A673 (cell line): ENCODE data around the gene NHEJ1. TPM values are rescaled to one million over a fixed set of nuclear protein-coding genes. Genes with fewer than 3 reads are reported as not detected.
A peak's percentile ranks its signal among the peaks of the same experiment; 100 is the strongest.

Experiments used
- BruUV-seq: library from RNA; stranded (reverse); fragments of 400-500 nt; replicated peaks from 2 replicates; lab custom pipeline; 2021; lab: Mats Ljungman, UMichigan
- CTCF ChIA-PET: fragments of 300-600 bp; sonication (Branson Sonifier 250); formaldehyde crosslinking; loops from one replicate; lab custom pipeline; 2022; ENCODE audit warnings: antibody characterized with exemption; lab: Charles Lee
- POLR2A ChIA-PET: fragments of 300-600 bp; sonication (Branson Sonifier 250); formaldehyde crosslinking; loops from one replicate; lab custom pipeline; 2022; ENCODE audit warnings: antibody characterized with exemption; ENCODE audit not compliant: low non-redundant PET; lab: Charles Lee
- DNase-seq: peaks from one replicate; pipeline ENCODE4 v3.0.0-alpha.2; 2015; ENCODE audit warnings: low spot score
- H3K27ac ChIP-seq: fragments of 200-600 bp; sonication (generic); 2 replicates; pipeline ENCODE4 v1.5.1; 2016; ENCODE audit warnings: mixed run types, low read depth, mild to moderate bottlenecking, mixed read lengths, antibody characterized with exemption, low read length; ENCODE audit not compliant: poor library complexity, severe bottlenecking
- H3K27me3 ChIP-seq: fragments of 200-600 bp; sonication (generic); replicated peaks from 2 replicates; pipeline ENCODE4 v1.6.1; 2017; ENCODE audit warnings: mixed run types, low read depth, mild to moderate bottlenecking, mixed read lengths, antibody characterized with exemption, low read length; ENCODE audit not compliant: insufficient read depth, poor library complexity
- H3K36me3 ChIP-seq: fragments of 200-600 bp; sonication (generic); 2 replicates; pipeline ENCODE4 v1.6.1; 2016; ENCODE audit warnings: mixed run types, mild to moderate bottlenecking, mixed read lengths, antibody characterized with exemption, low read length; ENCODE audit not compliant: insufficient read depth, poor library complexity, severe bottlenecking
- H3K4me1 ChIP-seq: fragments of 200-600 bp; sonication (generic); 2 replicates; pipeline ENCODE4 v1.6.1; 2017; ENCODE audit warnings: mixed run types, mild to moderate bottlenecking, mixed read lengths, antibody characterized with exemption, low read length; ENCODE audit not compliant: insufficient read depth, poor library complexity, severe bottlenecking
- H3K4me3 ChIP-seq: fragments of 200-600 bp; sonication (generic); 2 replicates; pipeline ENCODE4 v1.5.1; 2016; ENCODE audit warnings: low read depth, mixed run types, mild to moderate bottlenecking, mixed read lengths, low read length; ENCODE audit not compliant: poor library complexity, severe bottlenecking
- H3K9me3 ChIP-seq: fragments of 200-600 bp; sonication (generic); 2 replicates; pipeline ENCODE4 v1.6.1; 2016; ENCODE audit warnings: mixed run types, low read depth, mild to moderate bottlenecking, mixed read lengths, antibody characterized with exemption, low read length; ENCODE audit not compliant: poor library complexity, severe bottlenecking
- EZH2 ChIP-seq: fragments of 200-600 bp; sonication (generic); IDR thresholded peaks from 2 replicates; pipeline ENCODE4 v1.6.1; 2017; ENCODE audit warnings: borderline replicate concordance, low read depth, mild to moderate bottlenecking, mixed read lengths, antibody characterized with exemption, low read length; ENCODE audit not compliant: poor library complexity, severe bottlenecking
- intact Hi-C: fragments of 100-400 bp; cut with micrococcal nuclease; formaldehyde crosslinking; loops from one replicate; pipeline ENCODE4 v1.10.0; 2022; ENCODE audit not compliant: unreplicated experiment
- total RNA-seq: library from RNA; stranded (reverse); gene quantifications from 2 replicates; pipeline ENCODE4 v1.2.3, GENCODE V29; 2021
- TF ChIP-seq, protein P1 (sequence below): fragments of 300-800, 200-600 bp; sonication (generic); conservative IDR thresholded peaks from 2 replicates; pipeline ENCODE4 v1.5.1; 2017; ENCODE audit warnings: low read depth, mild to moderate bottlenecking, antibody characterized with exemption, low read length, moderate library complexity, mixed read lengths

Gene NHEJ1
- total RNA-seq, 1 experiment from 2014 or later, result 18.0 TPM

DNA sequence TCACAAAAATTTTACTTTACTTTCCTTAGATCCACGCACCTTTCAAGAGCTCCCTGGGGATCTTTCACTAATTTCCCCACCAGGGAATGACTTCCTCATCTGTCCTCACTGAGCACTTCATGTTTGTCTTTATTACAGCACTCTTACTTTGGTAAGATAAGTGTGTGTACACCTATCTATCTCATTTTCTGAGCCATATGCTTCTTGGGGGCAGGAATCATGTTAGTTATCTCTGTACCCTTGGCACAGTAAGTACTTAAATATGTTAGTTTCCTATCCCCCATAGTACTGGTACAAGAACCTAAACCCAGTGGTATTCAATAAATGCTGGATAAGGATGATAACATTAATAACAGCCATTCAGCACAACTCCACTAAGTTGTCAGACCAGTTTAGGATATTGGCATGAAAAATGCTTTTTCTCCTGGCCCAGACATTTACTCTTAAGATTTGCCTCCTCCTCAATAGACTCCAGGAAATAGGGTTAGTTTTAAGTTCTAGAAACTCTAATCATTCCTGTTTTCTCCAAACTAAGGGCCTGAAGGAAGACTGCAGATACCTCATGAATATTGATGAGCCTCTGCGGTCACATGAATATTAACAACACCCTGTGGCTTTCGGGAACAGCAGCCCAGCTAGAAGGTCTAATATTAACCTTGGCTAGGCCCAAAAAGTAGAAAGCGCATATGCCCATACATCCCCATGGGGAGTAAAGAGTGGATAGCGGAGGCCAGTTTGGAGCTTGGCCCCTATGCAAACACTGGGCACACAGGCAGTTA lies 38.2 kb downstream of the NHEJ1 start:
- BruUV-seq, result no TSS peak
- Histone ChIP-seq H3K27me3 (no peaks in the 10 kb centered on the region), H3K9me3 (no peaks in the 10 kb centered on the region), H3K4me3 (no peak overlapping the region), H3K36me3 (no peaks in the 10 kb centered on the region), H3K27ac (peak overlapping the region; percentile 28), H3K4me1 (peaks cover 21% of the 10 kb centered on the region)
- ChIA-PET CTCF (interaction anchor here (0.7 to 1.0 kb wide), 2 partner anchors 93 to 142 kb away, joined by 3 read pairs; no protein-coding TSS in a partner anchor), POLR2A (no interaction called here)
- intact Hi-C loops, result loop anchor here (10.0 kb wide), 1 partner anchor 248 kb away; no protein-coding TSS in a partner anchor
- no peak for TF ChIP-seq EZH2
- TF ChIP-seq, protein P1, sequence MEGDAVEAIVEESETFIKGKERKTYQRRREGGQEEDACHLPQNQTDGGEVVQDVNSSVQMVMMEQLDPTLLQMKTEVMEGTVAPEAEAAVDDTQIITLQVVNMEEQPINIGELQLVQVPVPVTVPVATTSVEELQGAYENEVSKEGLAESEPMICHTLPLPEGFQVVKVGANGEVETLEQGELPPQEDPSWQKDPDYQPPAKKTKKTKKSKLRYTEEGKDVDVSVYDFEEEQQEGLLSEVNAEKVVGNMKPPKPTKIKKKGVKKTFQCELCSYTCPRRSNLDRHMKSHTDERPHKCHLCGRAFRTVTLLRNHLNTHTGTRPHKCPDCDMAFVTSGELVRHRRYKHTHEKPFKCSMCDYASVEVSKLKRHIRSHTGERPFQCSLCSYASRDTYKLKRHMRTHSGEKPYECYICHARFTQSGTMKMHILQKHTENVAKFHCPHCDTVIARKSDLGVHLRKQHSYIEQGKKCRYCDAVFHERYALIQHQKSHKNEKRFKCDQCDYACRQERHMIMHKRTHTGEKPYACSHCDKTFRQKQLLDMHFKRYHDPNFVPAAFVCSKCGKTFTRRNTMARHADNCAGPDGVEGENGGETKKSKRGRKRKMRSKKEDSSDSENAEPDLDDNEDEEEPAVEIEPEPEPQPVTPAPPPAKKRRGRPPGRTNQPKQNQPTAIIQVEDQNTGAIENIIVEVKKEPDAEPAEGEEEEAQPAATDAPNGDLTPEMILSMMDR, result no peak
- DNase-seq, result peak; percentile 79

DNA sequence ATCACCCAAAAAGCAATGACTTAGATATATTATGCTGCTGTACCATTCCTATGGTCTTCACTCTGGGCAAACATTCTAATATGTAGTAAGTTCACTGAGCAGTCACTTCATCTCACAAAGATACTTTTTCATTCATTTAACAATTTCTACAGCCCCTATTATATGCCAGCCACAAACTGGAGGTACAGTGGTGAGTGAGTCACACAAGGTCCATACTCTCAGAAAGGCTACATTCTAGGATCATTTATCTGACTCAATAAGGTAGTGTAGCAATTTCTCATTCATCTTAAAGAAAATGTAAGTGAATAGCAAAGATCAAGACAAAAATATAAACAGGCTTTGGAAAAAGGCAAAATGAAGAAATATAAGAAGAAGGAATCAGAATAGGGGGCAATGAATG lies 40.5 kb downstream of the NHEJ1 start:
- Histone ChIP-seq H3K4me1 (peaks cover 21% of the 10 kb centered on the region), H3K4me3 (no peak overlapping the region), H3K36me3 (no peaks in the 10 kb centered on the region), H3K9me3 (no peaks in the 10 kb centered on the region), H3K27me3 (no peaks in the 10 kb centered on the region), H3K27ac (no peak overlapping the region)
- BruUV-seq, result no TSS peak
- CTCF ChIA-PET, result interaction anchor here (0.5 to 3.1 kb wide), 10 partner anchors 11 to 140 kb away, joined by 3 to 21 read pairs (median 6); no protein-coding TSS in a partner anchor
- no peak for TF ChIP-seq EZH2
- TF ChIP-seq, protein P1, result no peak
- POLR2A ChIA-PET, result no interaction called here
- no peak for DNase-seq
- intact Hi-C loops, result loop anchor here (10.0 kb wide), 1 partner anchor 245 kb away; no protein-coding TSS in a partner anchor

DNA sequence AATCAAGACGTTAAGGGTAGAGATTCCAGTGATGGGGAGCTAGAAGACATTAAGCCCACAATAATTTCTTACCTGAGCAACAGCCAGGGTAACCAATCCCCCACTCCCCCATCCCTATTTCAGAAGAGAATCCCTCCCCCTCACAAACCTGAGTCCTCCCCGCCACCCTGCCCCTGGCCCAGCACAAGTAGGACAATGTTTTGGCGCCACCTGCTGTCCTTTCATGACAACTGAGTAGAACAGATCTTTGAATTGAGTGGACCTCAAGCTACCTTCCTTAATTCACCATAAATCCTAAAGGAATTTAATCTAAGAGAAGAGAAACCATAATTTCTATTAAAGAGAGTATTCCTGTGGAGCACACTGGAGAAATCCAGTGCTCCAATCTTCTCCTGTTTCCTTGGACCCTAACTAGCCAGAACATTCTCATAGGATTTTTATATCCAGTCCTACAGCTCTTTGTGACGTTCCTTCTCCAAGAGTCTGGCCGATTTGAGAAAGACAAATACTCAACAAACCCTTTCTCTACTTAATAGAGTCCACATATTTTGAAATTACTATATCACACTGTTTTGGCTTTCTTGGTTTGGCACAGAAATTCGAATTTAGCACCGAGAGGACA lies 41.1 kb downstream of the NHEJ1 start:
- Histone ChIP-seq H3K36me3 (no peaks in the 10 kb centered on the region), H3K27me3 (no peaks in the 10 kb centered on the region), H3K27ac (no peak overlapping the region), H3K4me3 (no peak overlapping the region), H3K9me3 (no peaks in the 10 kb centered on the region), H3K4me1 (peaks cover 21% of the 10 kb centered on the region)
- CTCF ChIA-PET, result interaction anchor here (0.5 to 3.1 kb wide), 14 partner anchors 11 to 1994 kb away, joined by 3 to 21 read pairs (median 6); partner anchors contain the start of gene IHH
- POLR2A ChIA-PET, result no interaction called here
- TF ChIP-seq, protein P1, result peak; percentile 89
- no peak for TF ChIP-seq EZH2
- peak; percentile 72 for DNase-seq
- intact Hi-C loops, result loop anchor here (1.0 to 10.0 kb wide), 3 partner anchors 47 to 245 kb away; no protein-coding TSS in a partner anchor
- no TSS peak for BruUV-seq
